HepG2 (cell line): ENCODE measurements around the gene CEP57L1. TPM values are rescaled to one million over a fixed set of nuclear protein-coding genes. Genes with fewer than 3 reads are reported as not detected.

Experiments used
- ATAC-seq: fragments of 200-7000 bp; cut with Tn5 transposase; 3 replicates; pipeline ENCODE4 v1.9.1; 2020; ENCODE audit warnings: mild to moderate bottlenecking, moderate library complexity
- BruUV-seq: library from RNA; stranded (reverse); fragments of 400-500 nt; replicated peaks from 2 replicates; lab custom pipeline; 2021; lab: Mats Ljungman, UMichigan
- CTCF ChIA-PET: fragments of 300-600 bp; formaldehyde crosslinking; extraction: SDS; loops from one replicate; lab custom pipeline; 2021; ENCODE audit warnings: low total read pairs, inconsistent platforms, low intra/inter-chr PET ratio; lab: Yijun Ruan, JAX
- POLR2A ChIA-PET: fragments of 350-600 bp; sonication (Branson Sonifier 250); formaldehyde crosslinking; loops from one replicate; lab custom pipeline; 2020; ENCODE audit warnings: antibody characterized with exemption, inconsistent platforms; lab: Yijun Ruan, JAX
- DNase-seq: peaks from one replicate; pipeline ENCODE4 v3.0.0-alpha.2; 2015; ENCODE audit warnings: low spot score
- FAIRE-seq: peaks from 3 replicates; lab custom pipeline; 2011; peaks lifted over from hg19 to GRCh38; lab: Jason Lieb, UNC
- H2AFZ ChIP-seq: one replicate; pipeline ENCODE4 v1.6.1; 2011; ENCODE audit warnings: low read length, inconsistent platforms
- H3K27ac ChIP-seq: fragments of 300-600 bp; 3 replicates; pipeline ENCODE4 v1.8.0; 2011; ENCODE audit warnings: mixed run types, mild to moderate bottlenecking, mixed read lengths, low read length, inconsistent platforms; ENCODE audit not compliant: insufficient read depth; ENCODE audit errors: extremely low read length
- H3K27me3 ChIP-seq, 2 experiments: fragments of 200-600 bp in 1 of 2; 2 replicates in 1 of 2; 3 replicates in 1 of 2; pipeline versions ENCODE4 v1.6.0 to v1.8.0; 2011; ENCODE audit warnings: low read length in 2 of 2, mild to moderate bottlenecking in 2 of 2, moderate library complexity in 2 of 2, inconsistent platforms in 1 of 2; ENCODE audit not compliant: insufficient read depth in 2 of 2, control insufficient read depth in 1 of 2
- H3K36me3 ChIP-seq, 2 experiments: fragments of 200-600 bp in 1 of 2; replicated peaks in 1 of 2; 2 replicates in 1 of 2; 3 replicates in 1 of 2; pipeline versions ENCODE4 v1.5.1 to v1.8.0; 2011; ENCODE audit warnings: low read length in 2 of 2, inconsistent platforms in 1 of 2; ENCODE audit not compliant: insufficient read depth in 2 of 2, control insufficient read depth in 1 of 2
- H3K4me1 ChIP-seq: 2 replicates; pipeline ENCODE4 v1.5.1; 2012; ENCODE audit warnings: low read length, inconsistent platforms; ENCODE audit not compliant: insufficient read depth
- H3K4me2 ChIP-seq: 2 replicates; pipeline ENCODE4 v1.6.0; 2011; ENCODE audit warnings: low read depth, low read length, inconsistent platforms
- H3K4me3 ChIP-seq, 3 experiments: fragments of 200-600 bp in 1 of 3; sonication (generic), shearing (Covaris generic) in 1 of 3; replicated peaks in 1 of 3; 2 replicates each; pipeline ENCODE4 v1.5.1; 2011 to 2016; ENCODE audit warnings: low read length in 3 of 3, inconsistent platforms in 2 of 3, low read depth in 2 of 3, mild to moderate bottlenecking in 2 of 3, control low read depth in 1 of 3, mixed read lengths in 1 of 3; ENCODE audit not compliant: insufficient read depth in 1 of 3
- H3K79me2 ChIP-seq: one replicate; pipeline ENCODE4 v1.6.1; 2011; ENCODE audit warnings: low read length, inconsistent platforms; ENCODE audit not compliant: insufficient read depth
- H3K9ac ChIP-seq: 2 replicates; pipeline ENCODE4 v1.6.0; 2011; ENCODE audit warnings: mild to moderate bottlenecking, low read depth, low read length, inconsistent platforms; ENCODE audit not compliant: insufficient read depth
- H3K9me3 ChIP-seq: 2 replicates; pipeline ENCODE4 v1.5.1; 2012; ENCODE audit warnings: mild to moderate bottlenecking, low read length
- H4K20me1 ChIP-seq: 2 replicates; pipeline ENCODE4 v1.6.0; 2011; ENCODE audit warnings: inconsistent platforms, mild to moderate bottlenecking, low read length, moderate library complexity; ENCODE audit not compliant: insufficient read depth
- ATF6 ChIP-seq: sonication (generic); formaldehyde crosslinking; conservative IDR thresholded peaks from 2 replicates; pipeline ENCODE4 v1.4.0; 2020; ENCODE audit warnings: missing genetic modification reagents
- MLXIP ChIP-seq: sonication (generic); formaldehyde crosslinking; IDR thresholded peaks from 2 replicates; pipeline ENCODE4 v1.9.0; 2021; ENCODE audit warnings: missing genetic modification reagents, borderline replicate concordance
- TFDP1 ChIP-seq: IDR thresholded peaks from 2 replicates; pipeline ENCODE4 v1.6.1; 2016; ENCODE audit warnings: missing compliant biosample characterization, missing genetic modification reagents, borderline replicate concordance
- ZNF629 ChIP-seq: sonication (generic); formaldehyde crosslinking; conservative IDR thresholded peaks from 2 replicates; pipeline ENCODE4 v1.5.0; 2020; ENCODE audit warnings: missing genetic modification reagents
- WGBS: methylation state at CpG from one replicate; pipeline ENCODE4 v1.1.6; 2017; ENCODE audit warnings: low lambda C conversion rate; 5-methylcytosine and 5-hydroxymethylcytosine counted together
- in situ Hi-C: cut with HindIII; loops from 2 replicates; pipeline ENCODE4 v1.10.0; 2017; ENCODE audit warnings: low pct_unique_long_range_greater_than_20kb; ENCODE audit not compliant: extremely low pct_ligation_motif_present
- intact Hi-C: fragments of 100-400 bp; cut with micrococcal nuclease; formaldehyde crosslinking; loops from one replicate; pipeline ENCODE4 v1.10.0; 2022; ENCODE audit not compliant: unreplicated experiment
- polyA plus RNA-seq, 8 experiments: library from polyadenylated mRNA; depleted of rRNA in 3 of 8; stranded (reverse) in 7 of 8; unstranded in 1 of 8; fragments of >200 nt; fragmentation: Illumina TruSeq in 4 of 8; extraction: Trizol in 4 of 8; gene quantifications; 2 replicates each; pipeline versions ENCODE4 v1.2.1 to v1.2.3, GENCODE V29; 2011 to 2016; ENCODE audit warnings: low read depth in 4 of 8, missing spikeins in 1 of 8, mixed read lengths in 1 of 8; ENCODE audit not compliant: insufficient read depth in 1 of 8
- total RNA-seq, 5 experiments: library from RNA; depleted of rRNA; stranded (reverse); fragments of >200 nt; fragmentation: Illumina TruSeq; extraction: Trizol; gene quantifications; 2 replicates each; pipeline ENCODE4 v1.2.3, GENCODE V29; 2016; ENCODE audit warnings: low read depth in 1 of 5

Gene CEP57L1
- total and polyA plus RNA-seq, 2 of the 13 experiments (the other 11 are each of a cell fraction or from before 2014, with no cell fraction given): 7.7 to 15.5 TPM

- no TSS peak for BruUV-seq
- peak overlapping the region; percentile 37 to 98 (median 89); a peak in 5 of 6 replicates for H3K4me3 ChIP-seq
Measured at GRCh38 chr6:109092074-109092473, 3.2 kb upstream of the CEP57L1 start.

More at GRCh38 chr6:109092074-109092473, 3.2 kb upstream of the CEP57L1 start:
- POLR2A ChIA-PET: no interaction called here
- in situ Hi-C loops: no loop called here
- H3K79me2 ChIP-seq: peaks cover 46% of the 10 kb centered on the region
- no peak overlapping the region for H2AFZ ChIP-seq
- intact Hi-C loops: no loop called here
- no peak for ATAC-seq
- DNase-seq: no peak
- H3K4me1 ChIP-seq: peaks cover 62% of the 10 kb centered on the region
- no peak overlapping the region for H3K27ac ChIP-seq
- no peak for TF ChIP-seq MLXIP
- TF ChIP-seq ZNF629 (CRISPR knock-in tag): peak; percentile 71
- TF ChIP-seq ATF6 (CRISPR knock-in tag): no peak
- no peak for TF ChIP-seq TFDP1 (CRISPR knock-in tag)
- H3K36me3 ChIP-seq: no peaks in the 10 kb centered on the region
- CTCF ChIA-PET: no interaction called here
- no peaks in the 10 kb centered on the region; a peak in 1 of 5 replicates for H3K27me3 ChIP-seq
- H3K9ac ChIP-seq: no peak overlapping the region
- 92% methylated on average over 1 of the region's 1 CpG for WGBS
- H3K4me2 ChIP-seq: peak overlapping the region; percentile 89
- H4K20me1 ChIP-seq: peaks cover 12% of the 10 kb centered on the region
- no peaks in the 10 kb centered on the region for H3K9me3 ChIP-seq
- FAIRE-seq: no peak
